SK-N-SH (cell line): ENCODE measurements around the gene ACOXL. TPM values are rescaled to one million over a fixed set of nuclear protein-coding genes. Genes with fewer than 3 reads are reported as not detected.

Source experiments
- CTCF ChIA-PET: fragments of 300-600, 350-600 bp; formaldehyde crosslinking; extraction: SDS; loops from one replicate; lab custom pipeline; 2021; lab: Yijun Ruan, JAX
- POLR2A ChIA-PET: fragments of 350-600 bp; sonication (Branson Sonifier 250); formaldehyde crosslinking; extraction: SDS; loops from one replicate; lab custom pipeline; 2020; ENCODE audit warnings: antibody characterized with exemption, inconsistent platforms; lab: Yijun Ruan, JAX
- DNase-seq: peaks from one replicate; pipeline ENCODE4 v3.0.0; 2012
- H2AFZ ChIP-seq: fragments of 200-600 bp; sonication (generic); 2 replicates; pipeline ENCODE4 v1.8.1; 2016; ENCODE audit warnings: antibody characterized with exemption, mild to moderate bottlenecking, low read depth
- H3F3A ChIP-seq: fragments of 200-600 bp; sonication (generic); replicated peaks from 2 replicates; pipeline ENCODE3; 2016; ENCODE audit warnings: antibody characterized with exemption, mild to moderate bottlenecking; ENCODE audit not compliant: insufficient read depth
- H3K27ac ChIP-seq, 2 experiments: fragments of 200-500 bp in 1 of 2; fragments of 200-600 bp in 1 of 2; sonication (Bioruptor generic) in 1 of 2; sonication (generic), shearing (Covaris generic) in 1 of 2; 2 replicates each; pipeline versions ENCODE4 v1.5.1 to v1.6.1; 2014 to 2016; ENCODE audit warnings: low read depth in 2 of 2, inconsistent platforms in 1 of 2, low read length in 1 of 2, mild to moderate bottlenecking in 1 of 2, mixed read lengths in 1 of 2
- H3K27me3 ChIP-seq: fragments of 200-600 bp; sonication (generic), shearing (Covaris generic); 2 replicates; pipeline ENCODE4 v1.6.1; 2016; ENCODE audit warnings: mixed run types; ENCODE audit not compliant: insufficient read depth
- H3K36me3 ChIP-seq, 2 experiments: fragments of 200-500 bp in 1 of 2; fragments of 200-600 bp in 1 of 2; sonication (Bioruptor generic) in 1 of 2; sonication (generic) in 1 of 2; replicated peaks in 1 of 2; 2 replicates each; pipeline versions ENCODE3 to v1.5.1; 2014 to 2016; ENCODE audit warnings: low read length in 1 of 2, mild to moderate bottlenecking in 1 of 2; ENCODE audit not compliant: insufficient read depth in 2 of 2, control insufficient read depth in 1 of 2
- H3K4me1 ChIP-seq, 2 experiments: fragments of 200-500 bp in 1 of 2; fragments of 200-600 bp in 1 of 2; sonication (Bioruptor generic) in 1 of 2; sonication (generic), shearing (Covaris generic) in 1 of 2; 2 replicates each; pipeline versions ENCODE4 v1.5.1 to v1.6.1; 2014 to 2016; ENCODE audit warnings: low read depth in 1 of 2, low read length in 1 of 2, mixed run types in 1 of 2; ENCODE audit not compliant: insufficient read depth in 2 of 2, control insufficient read depth in 1 of 2
- H3K4me2 ChIP-seq: fragments of 200-600 bp; sonication (generic), shearing (Covaris generic); 2 replicates; pipeline ENCODE4 v1.6.1; 2017; ENCODE audit warnings: mixed run types
- H3K4me3 ChIP-seq, 2 experiments: fragments of 200-500 bp in 1 of 2; fragments of 200-600 bp in 1 of 2; sonication (Bioruptor generic) in 1 of 2; sonication (generic), shearing (Covaris generic) in 1 of 2; 2 replicates each; pipeline versions ENCODE4 v1.5.1 to v1.8.1; 2014 to 2016; ENCODE audit warnings: low read depth in 2 of 2, inconsistent platforms in 1 of 2, low read length in 1 of 2, mild to moderate bottlenecking in 1 of 2, mixed read lengths in 1 of 2, moderate library complexity in 1 of 2
- H3K79me2 ChIP-seq: fragments of 200-600 bp; sonication (generic); 2 replicates; pipeline ENCODE4 v1.8.1; 2017; ENCODE audit warnings: mild to moderate bottlenecking; ENCODE audit not compliant: insufficient read depth
- H3K9ac ChIP-seq: fragments of 200-600 bp; sonication (generic); 2 replicates; pipeline ENCODE4 v1.6.1; 2017; ENCODE audit warnings: mixed run types
- H3K9me2 ChIP-seq: fragments of 200-600 bp; sonication (generic); 2 replicates; pipeline ENCODE4 v1.6.1; 2017; ENCODE audit warnings: mixed run types
- H3K9me3 ChIP-seq: fragments of 200-600 bp; sonication (generic); 2 replicates; pipeline ENCODE4 v1.6.1; 2017; ENCODE audit warnings: mixed run types, mild to moderate bottlenecking, moderate library complexity
- H4K20me1 ChIP-seq: fragments of 200-600 bp; sonication (generic); 2 replicates; pipeline ENCODE4 v1.6.1; 2017; ENCODE audit warnings: mild to moderate bottlenecking, mixed run types; ENCODE audit not compliant: insufficient read depth
- CHD2 ChIP-seq: fragments of 150-350 bp; IDR thresholded peaks from 2 replicates; pipeline ENCODE4 v1.6.1; 2018; ENCODE audit warnings: low read length; ENCODE audit not compliant: partially characterized antibody
- ELF1 ChIP-seq: IDR thresholded peaks from 2 replicates; pipeline ENCODE4 v1.4.0; 2012
- EZH2phosphoT487 ChIP-seq: fragments of 200-600 bp; sonication (generic); IDR thresholded peaks from 2 replicates; pipeline ENCODE4 v1.6.1; 2017; ENCODE audit warnings: low read depth, mixed run types, mild to moderate bottlenecking, antibody characterized with exemption, moderate library complexity, borderline replicate concordance
- GABPA ChIP-seq: IDR thresholded peaks from 2 replicates; pipeline ENCODE4 v1.4.0; 2012; ENCODE audit warnings: low read depth, mild to moderate bottlenecking
- MAX ChIP-seq: IDR thresholded peaks from 2 replicates; pipeline ENCODE4 v1.4.0; 2012; ENCODE audit warnings: low read depth
- MEF2A ChIP-seq: IDR thresholded peaks from 2 replicates; pipeline ENCODE4 v1.4.0; 2012; ENCODE audit warnings: low read depth, borderline replicate concordance
- MXI1 ChIP-seq: IDR thresholded peaks from 2 replicates; pipeline ENCODE4 v1.6.1; 2012; ENCODE audit warnings: mild to moderate bottlenecking, low read depth, low read length, improper control_type of control experiment
- RAD21 ChIP-seq: IDR thresholded peaks from 2 replicates; pipeline ENCODE4 v1.6.1; 2012; ENCODE audit warnings: mild to moderate bottlenecking, low read length
- RCOR1 ChIP-seq: fragments of 150-350 bp; IDR thresholded peaks from 2 replicates; pipeline ENCODE4 v1.6.1; 2017; ENCODE audit warnings: antibody characterized with exemption, low read length
- RFX5 ChIP-seq: IDR thresholded peaks from 2 replicates; pipeline ENCODE4 v1.6.1; 2012; ENCODE audit warnings: mild to moderate bottlenecking, improper control_type of control experiment, low read length
- SIN3A ChIP-seq: IDR thresholded peaks from 2 replicates; pipeline ENCODE4 v1.6.1; 2012; ENCODE audit warnings: low read depth, mild to moderate bottlenecking, low read length, moderate library complexity, borderline replicate concordance
- SMC3 ChIP-seq: IDR thresholded peaks from 2 replicates; pipeline ENCODE4 v1.6.1; 2012; ENCODE audit warnings: low read depth, low read length, improper control_type of control experiment
- TAF1 ChIP-seq: IDR thresholded peaks from 2 replicates; pipeline ENCODE4 v1.6.1; 2012; ENCODE audit warnings: low read depth, mild to moderate bottlenecking, low read length, moderate library complexity, borderline replicate concordance
- TCF12 ChIP-seq: IDR thresholded peaks from 2 replicates; pipeline ENCODE4 v1.4.0; 2012
- TEAD4 ChIP-seq: IDR thresholded peaks from 2 replicates; pipeline ENCODE4 v1.4.0; 2012; ENCODE audit warnings: mild to moderate bottlenecking, borderline replicate concordance; ENCODE audit not compliant: insufficient read depth
- WGBS: methylation state at CpG from one replicate; pipeline ENCODE4 v1.1.6; 2017; ENCODE audit warnings: low lambda C conversion rate; 5-methylcytosine and 5-hydroxymethylcytosine counted together
- polyA plus RNA-seq, 3 experiments: library from polyadenylated mRNA; depleted of rRNA; stranded (reverse); fragments of >200 nt; gene quantifications; 2 replicates each; pipeline ENCODE4 v1.2.3, GENCODE V29; 2012
- TF ChIP-seq, protein P1 (sequence below): fragments of 150-350 bp; IDR thresholded peaks from 2 replicates; pipeline ENCODE4 v1.6.1; 2016; ENCODE audit warnings: mild to moderate bottlenecking, low read depth, low read length
- TF ChIP-seq, protein P2 (sequence below): fragments of 150-350 bp; IDR thresholded peaks from 2 replicates; pipeline ENCODE4 v1.6.1; 2017; ENCODE audit warnings: antibody characterized with exemption, low read length, low read depth, borderline replicate concordance

The ACOXL gene
- polyA plus RNA-seq, 1 of the 3 experiments (the other 2 are of a cell fraction) = not detected

GRCh38 chr2:110978148-110978547, 245.8 kb downstream of the ACOXL start:
- no peak for DNase-seq
- Histone ChIP-seq H3K79me2 (no peaks in the 10 kb centered on the region), H3K4me1 (no peaks in the 10 kb centered on the region), H3K27me3 (no peaks in the 10 kb centered on the region; the same call in 1 of the 2 replicates), H3K4me2 (no peak overlapping the region), H3K9ac (no peak overlapping the region), H3K4me3 (no peak overlapping the region), H2AFZ (no peak overlapping the region), H3K36me3 (no peaks in the 10 kb centered on the region), H4K20me1 (no peaks in the 10 kb centered on the region), H3F3A (no peaks in the 10 kb centered on the region), H3K27ac (no peak overlapping the region), H3K9me2 (no peaks in the 10 kb centered on the region), H3K9me3 (no peaks in the 10 kb centered on the region)
- TF ChIP-seq MEF2A = no peak
- no peak for TF ChIP-seq CHD2
- TF ChIP-seq RFX5 = no peak
- no peak for TF ChIP-seq MAX
- TF ChIP-seq RAD21 = no peak
- TF ChIP-seq TEAD4 = no peak
- TF ChIP-seq RCOR1 = no peak
- ChIA-PET CTCF (no interaction called here), POLR2A (no interaction called here)
- 39% methylated on average over 6 of the region's 6 CpGs for WGBS

- no peak overlapping the region for H3K27ac ChIP-seq
- no peaks in the 10 kb centered on the region for H3K4me1 ChIP-seq
- H3K4me2 ChIP-seq = no peak overlapping the region
- H3F3A ChIP-seq = no peaks in the 10 kb centered on the region
- no peaks in the 10 kb centered on the region for H3K36me3 ChIP-seq
- no peak overlapping the region for H2AFZ ChIP-seq
- no peak for DNase-seq
- H3K9me3 ChIP-seq = no peaks in the 10 kb centered on the region
- H3K27me3 ChIP-seq = no peaks in the 10 kb centered on the region; the same call in 1 of the 2 replicates
- ChIA-PET POLR2A (no interaction called here), CTCF (no interaction called here)
- 49% methylated on average over 12 of the region's 12 CpGs for WGBS
- no peaks in the 10 kb centered on the region for H3K79me2 ChIP-seq
- H4K20me1 ChIP-seq = no peaks in the 10 kb centered on the region
- no peaks in the 10 kb centered on the region for H3K9me2 ChIP-seq
- no peak overlapping the region for H3K9ac ChIP-seq
- no peak overlapping the region for H3K4me3 ChIP-seq
- TF ChIP-seq TCF12 (no peak), SIN3A (no peak), TAF1 (no peak), TEAD4 (no peak), GABPA (no peak), ELF1 (no peak), MXI1 (no peak), SMC3 (no peak), EZH2phosphoT487 (no peak), RFX5 (no peak)
- TF ChIP-seq, protein P1, sequence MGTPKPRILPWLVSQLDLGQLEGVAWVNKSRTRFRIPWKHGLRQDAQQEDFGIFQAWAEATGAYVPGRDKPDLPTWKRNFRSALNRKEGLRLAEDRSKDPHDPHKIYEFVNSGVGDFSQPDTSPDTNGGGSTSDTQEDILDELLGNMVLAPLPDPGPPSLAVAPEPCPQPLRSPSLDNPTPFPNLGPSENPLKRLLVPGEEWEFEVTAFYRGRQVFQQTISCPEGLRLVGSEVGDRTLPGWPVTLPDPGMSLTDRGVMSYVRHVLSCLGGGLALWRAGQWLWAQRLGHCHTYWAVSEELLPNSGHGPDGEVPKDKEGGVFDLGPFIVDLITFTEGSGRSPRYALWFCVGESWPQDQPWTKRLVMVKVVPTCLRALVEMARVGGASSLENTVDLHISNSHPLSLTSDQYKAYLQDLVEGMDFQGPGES = no peak
- TF ChIP-seq, protein P2, sequence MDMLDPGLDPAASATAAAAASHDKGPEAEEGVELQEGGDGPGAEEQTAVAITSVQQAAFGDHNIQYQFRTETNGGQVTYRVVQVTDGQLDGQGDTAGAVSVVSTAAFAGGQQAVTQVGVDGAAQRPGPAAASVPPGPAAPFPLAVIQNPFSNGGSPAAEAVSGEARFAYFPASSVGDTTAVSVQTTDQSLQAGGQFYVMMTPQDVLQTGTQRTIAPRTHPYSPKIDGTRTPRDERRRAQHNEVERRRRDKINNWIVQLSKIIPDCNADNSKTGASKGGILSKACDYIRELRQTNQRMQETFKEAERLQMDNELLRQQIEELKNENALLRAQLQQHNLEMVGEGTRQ = no peak
Measured at GRCh38 chr2:110978756-110979470, 246.5 kb downstream of the ACOXL start.
